ENCODE results near the gene ZNF280B. TPM values are rescaled to one million over a fixed set of nuclear protein-coding genes. Genes with fewer than 3 reads are reported as not detected.

ZNF280B gene
- total and polyA plus RNA-seq, 12 donors = 0.81 to 7.8 (median 3.6) TPM

DNA sequence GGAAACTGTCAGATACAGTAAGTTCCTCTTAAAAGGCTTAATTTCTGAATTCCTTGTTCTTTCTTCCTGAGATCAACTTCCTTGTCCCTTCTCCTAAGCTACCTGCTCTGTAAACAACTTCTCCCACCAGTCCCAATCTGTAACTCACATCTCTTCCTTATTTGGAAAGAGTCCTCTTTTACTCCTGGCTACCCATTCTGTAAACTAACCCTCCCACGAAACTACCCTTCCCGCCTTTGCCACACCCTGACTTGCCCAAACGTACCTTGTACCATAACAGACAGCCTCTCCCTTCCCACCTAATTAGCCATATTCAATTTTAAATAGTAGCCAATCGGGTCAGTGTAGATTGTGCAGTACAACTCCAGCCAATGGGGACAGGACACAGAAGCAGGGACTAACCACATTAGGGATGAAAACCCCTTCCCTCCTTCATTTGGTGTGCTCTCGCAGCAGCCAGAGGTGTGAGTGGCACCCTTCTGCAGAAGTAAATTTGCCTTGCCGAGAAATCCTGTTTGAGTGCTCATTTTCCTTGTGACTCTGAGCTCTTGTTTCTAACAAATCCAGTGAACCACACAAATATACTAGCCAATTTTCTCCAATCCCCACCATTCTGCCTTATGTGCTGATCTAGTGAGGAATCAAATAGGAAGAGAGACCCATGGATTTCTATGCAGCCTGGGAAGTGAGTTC lies 49.5 kb downstream of the ZNF280B start:
- H3K36me3 ChIP-seq (replicated peaks in 1 of 2) = no peaks in the 10 kb centered on the region
- TF ChIP-seq, protein P1, sequence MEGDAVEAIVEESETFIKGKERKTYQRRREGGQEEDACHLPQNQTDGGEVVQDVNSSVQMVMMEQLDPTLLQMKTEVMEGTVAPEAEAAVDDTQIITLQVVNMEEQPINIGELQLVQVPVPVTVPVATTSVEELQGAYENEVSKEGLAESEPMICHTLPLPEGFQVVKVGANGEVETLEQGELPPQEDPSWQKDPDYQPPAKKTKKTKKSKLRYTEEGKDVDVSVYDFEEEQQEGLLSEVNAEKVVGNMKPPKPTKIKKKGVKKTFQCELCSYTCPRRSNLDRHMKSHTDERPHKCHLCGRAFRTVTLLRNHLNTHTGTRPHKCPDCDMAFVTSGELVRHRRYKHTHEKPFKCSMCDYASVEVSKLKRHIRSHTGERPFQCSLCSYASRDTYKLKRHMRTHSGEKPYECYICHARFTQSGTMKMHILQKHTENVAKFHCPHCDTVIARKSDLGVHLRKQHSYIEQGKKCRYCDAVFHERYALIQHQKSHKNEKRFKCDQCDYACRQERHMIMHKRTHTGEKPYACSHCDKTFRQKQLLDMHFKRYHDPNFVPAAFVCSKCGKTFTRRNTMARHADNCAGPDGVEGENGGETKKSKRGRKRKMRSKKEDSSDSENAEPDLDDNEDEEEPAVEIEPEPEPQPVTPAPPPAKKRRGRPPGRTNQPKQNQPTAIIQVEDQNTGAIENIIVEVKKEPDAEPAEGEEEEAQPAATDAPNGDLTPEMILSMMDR (IDR thresholded peaks at IDR 0.05) = no peak
- no peak for TF ChIP-seq POLR2A (IDR thresholded peaks at IDR 0.05)
- 82 to 95% (median 85%) methylated on average over 6 of the region's 6 CpGs for whole genome bisulfite sequencing, 4 donors

DNA sequence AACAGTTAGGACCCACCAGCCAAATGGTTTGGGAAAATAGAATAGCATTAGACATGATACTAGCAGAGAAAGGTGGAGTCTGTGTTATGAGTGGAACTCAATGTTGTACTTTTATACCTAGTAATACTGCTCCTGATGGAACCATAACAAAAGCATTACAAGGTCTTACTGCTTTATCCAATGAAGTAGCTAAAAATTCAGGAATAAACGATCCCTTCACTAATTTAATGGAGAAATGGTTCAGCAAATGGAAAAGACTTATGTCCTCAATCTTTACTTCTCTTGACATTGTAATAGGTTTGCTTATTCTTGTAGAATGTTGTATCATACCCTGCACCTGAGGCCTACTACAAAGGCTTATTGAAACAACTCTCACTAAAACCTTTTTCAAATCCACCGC lies 50.2 kb downstream of the ZNF280B start:
- Histone ChIP-seq H3K4me3 (no peak overlapping the region), H3K9me3 (replicated peaks in 1 of 3) (peaks cover 0 to 5% (median 0%) of the 10 kb centered on the region in 3 donors), H3K27me3 (peaks cover 9% of the 10 kb centered on the region), H3K27ac (no peak overlapping the region), H3K36me3 (replicated peaks in 1 of 2) (no peaks in the 10 kb centered on the region), H3K4me1 (replicated peaks in 1 of 2) (no peaks in the 10 kb centered on the region)
- TF ChIP-seq, protein P1 (IDR thresholded peaks at IDR 0.05) = no peak
- no peak for TF ChIP-seq POLR2A (IDR thresholded peaks at IDR 0.05)
- intact Hi-C loops (cut with DNase I) = no loop called here
- WGBS, 4 donors = 65 to 89% (median 71%) methylated on average over 2 of the region's 2 CpGs
- no peak for DNase-seq

More for the DNA sequence above, 49.5 kb downstream of the ZNF280B start:
- H3K27ac ChIP-seq = no peak overlapping the region
- peaks cover 9% of the 10 kb centered on the region for H3K27me3 ChIP-seq
- H3K9me3 ChIP-seq (replicated peaks in 1 of 3) = peaks cover 0 to 5% (median 0%) of the 10 kb centered on the region in 3 donors
- intact Hi-C loops (cut with DNase I) = no loop called here
- DNase-seq = no peak
- no peaks in the 10 kb centered on the region for H3K4me1 ChIP-seq (replicated peaks in 1 of 2)
- no peak overlapping the region for H3K4me3 ChIP-seq

DNA sequence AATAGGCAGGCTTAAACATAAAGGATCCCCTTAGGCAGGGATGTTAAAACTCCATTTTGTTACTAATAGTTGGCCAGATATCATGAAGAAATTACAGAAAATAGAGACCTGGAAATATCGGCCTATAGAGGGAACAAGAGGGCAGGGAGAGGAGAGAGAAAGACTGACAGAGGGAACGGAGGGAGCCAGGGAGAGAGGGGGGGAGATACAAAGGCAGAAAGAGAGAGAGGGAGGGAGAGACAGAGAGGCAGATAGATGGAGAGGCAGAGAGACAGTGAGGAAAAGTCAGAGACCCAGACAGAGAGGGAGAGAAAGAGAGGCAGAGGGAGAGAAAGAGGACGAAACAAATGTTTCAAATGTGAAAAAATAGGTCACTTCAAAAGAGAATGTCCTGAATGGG lies 53.5 kb downstream of the ZNF280B start:
- Histone ChIP-seq H3K4me3 (no peak overlapping the region), H3K4me1 (replicated peaks in 1 of 2) (no peaks in the 10 kb centered on the region), H3K36me3 (replicated peaks in 1 of 2) (no peaks in the 10 kb centered on the region), H3K9me3 (replicated peaks in 1 of 3) (peaks cover 0 to 5% (median 0%) of the 10 kb centered on the region in 3 donors), H3K27ac (no peak overlapping the region), H3K27me3 (peaks cover 3% of the 10 kb centered on the region)
- TF ChIP-seq, protein P1 (IDR thresholded peaks at IDR 0.05) = no peak
- no peak for TF ChIP-seq POLR2A (IDR thresholded peaks at IDR 0.05)
- 70 to 78% (median 73%) methylated on average over 3 of the region's 3 CpGs for WGBS, 4 donors
- intact Hi-C loops (cut with DNase I) = no loop called here
- no peak for DNase-seq

DNA sequence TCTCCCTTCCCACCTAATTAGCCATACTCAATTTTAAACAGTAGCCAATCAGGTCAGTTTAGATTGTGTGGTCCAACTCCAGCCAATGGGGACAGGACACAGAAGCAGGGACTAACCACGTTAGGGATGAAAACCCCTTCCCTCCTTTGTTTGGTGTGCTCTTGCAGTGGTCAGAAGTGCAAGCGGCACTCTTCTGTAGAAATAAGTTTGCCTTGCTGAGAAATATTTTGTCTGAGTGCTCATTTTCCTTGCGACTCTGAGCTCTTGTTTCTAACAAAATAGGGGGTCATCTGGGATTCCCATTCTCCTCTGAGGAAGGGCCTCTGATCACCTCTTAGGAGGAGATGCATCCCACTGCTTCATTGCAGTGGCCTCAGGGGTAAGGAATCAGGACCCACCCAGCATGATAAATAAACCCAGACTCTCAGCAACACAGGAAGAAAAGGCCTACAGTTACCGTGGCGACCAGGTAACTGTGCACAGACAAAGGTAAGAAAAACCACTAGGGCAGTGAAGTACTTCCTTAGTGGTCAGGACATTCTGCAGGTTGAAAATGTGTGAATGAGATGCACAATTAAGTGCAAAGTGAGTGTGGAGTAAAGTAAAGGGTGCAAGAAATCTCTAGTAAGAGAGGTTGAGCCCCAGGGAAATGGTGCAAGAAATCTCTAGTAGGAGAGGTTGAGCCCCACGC lies 55.4 kb downstream of the ZNF280B start:
- H3K4me1 ChIP-seq (replicated peaks in 1 of 2) = no peaks in the 10 kb centered on the region
- H3K27ac ChIP-seq = no peak overlapping the region
- no peak overlapping the region for H3K4me3 ChIP-seq
- 71 to 78% (median 75%) methylated on average over 6 of the region's 6 CpGs for WGBS, 4 donors
- TF ChIP-seq POLR2A (IDR thresholded peaks at IDR 0.05) = no peak
- TF ChIP-seq, protein P1 (IDR thresholded peaks at IDR 0.05) = no peak
- no peaks in the 10 kb centered on the region for H3K36me3 ChIP-seq (replicated peaks in 1 of 2)
- intact Hi-C loops (cut with DNase I) = no loop called here
- H3K27me3 ChIP-seq = peaks cover 3% of the 10 kb centered on the region
- H3K9me3 ChIP-seq (replicated peaks in 1 of 3) = no peaks in the 10 kb centered on the region
- DNase-seq = no peak

All from adrenal gland (tissue), 12 donors.